ENCODE measurements around the gene MRPL37. TPM values are rescaled to one million over a fixed set of nuclear protein-coding genes. Genes with fewer than 3 reads are reported as not detected.

The MRPL37 gene
- polyA plus RNA-seq, 2 of the 4 experiments (the other 2 are of a cell fraction) = 16.2 to 68.9 TPM

DNA sequence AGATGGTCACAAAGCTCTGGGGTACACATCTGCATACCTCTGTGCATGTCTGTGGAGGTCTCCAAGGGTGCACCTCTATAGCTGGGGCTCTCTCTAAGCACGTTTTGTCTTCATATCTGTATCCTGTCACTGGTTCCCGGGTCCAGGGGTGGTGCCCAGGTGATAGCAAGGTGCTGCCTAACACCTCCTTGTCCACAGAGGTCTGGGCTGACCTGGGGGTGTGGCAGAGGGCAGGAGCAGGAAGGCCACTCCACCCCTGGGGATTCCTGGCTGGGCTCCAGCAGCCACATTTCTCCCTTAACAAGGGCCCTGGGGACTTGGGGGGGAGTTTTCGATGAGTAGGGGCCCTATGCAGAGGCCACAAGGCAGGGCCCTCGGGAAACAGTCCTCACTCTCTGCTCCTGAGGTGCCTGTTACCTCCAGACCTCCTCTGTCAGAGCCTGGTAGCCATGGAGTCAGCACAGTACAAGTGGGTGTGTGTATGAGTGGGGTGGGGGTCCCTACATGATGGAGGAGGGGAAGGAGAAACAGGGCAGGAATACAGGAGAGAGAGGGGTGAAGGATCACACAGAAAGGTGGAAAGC is 40.1 kb upstream of the MRPL37 start:
- no peak for FAIRE-seq
- ChIA-PET CTCF (no interaction called here), POLR2A (no interaction called here)
- Histone ChIP-seq H3K4me2 (no peak overlapping the region), H3K9me3 (no peaks in the 10 kb centered on the region), H3K4me1 (peaks cover 14% of the 10 kb centered on the region), H3K27ac (peak overlapping the region in 1 of 2 experiments; percentile 65; a peak in 2 of 6 replicates), H3K4me3 (no peak overlapping the region)
- no peak for DNase-seq (ENCODE audit: low read depth in 1 of 2, low spot score in 1 of 2)
- 0 out of 6 replicates have a peak, but pooled peaks of 1 of the 2 experiments have one; percentile 22 for ATAC-seq
- TF ChIP-seq HOXB13 (CRISPR knock-in tag; IDR thresholded peaks at IDR 0.05; ENCODE audit: low read depth) = no peak
- no peak for TF ChIP-seq CBX8 (IDR thresholded peaks at IDR 0.05)
- no peak for TF ChIP-seq CEBPB (IDR thresholded peaks at IDR 0.05)
- no peak for TF ChIP-seq POLR2A (IDR thresholded peaks at IDR 0.05; ENCODE audit: low read length)
- TF ChIP-seq ZFP36 (IDR thresholded peaks at IDR 0.05; ENCODE audit: borderline replicate concordance, partially characterized antibody) = no peak
- TF ChIP-seq HOXA7 (CRISPR knock-in tag; IDR thresholded peaks at IDR 0.05) = no peak
- no peak for TF ChIP-seq HOXB5 (CRISPR knock-in tag; IDR thresholded peaks at IDR 0.05)
- TF ChIP-seq ZNF302 (CRISPR knock-in tag; IDR thresholded peaks at IDR 0.05) = no peak
- no peak for TF ChIP-seq FOSL2 (IDR thresholded peaks at IDR 0.05)
- no peak for TF ChIP-seq FOSL2 (CRISPR knock-in tag; IDR thresholded peaks at IDR 0.05)
- TF ChIP-seq ZSCAN20 (CRISPR knock-in tag; IDR thresholded peaks at IDR 0.05) = no peak
- no peak for TF ChIP-seq SREBF2 (IDR thresholded peaks at IDR 0.05)
- no peak for TF ChIP-seq RCOR1 (IDR thresholded peaks at IDR 0.05; ENCODE audit: low read depth, low read length)
- TF ChIP-seq BHLHE40 (IDR thresholded peaks at IDR 0.05; ENCODE audit: low read depth, low read length) = no peak
- TF ChIP-seq, protein P1, sequence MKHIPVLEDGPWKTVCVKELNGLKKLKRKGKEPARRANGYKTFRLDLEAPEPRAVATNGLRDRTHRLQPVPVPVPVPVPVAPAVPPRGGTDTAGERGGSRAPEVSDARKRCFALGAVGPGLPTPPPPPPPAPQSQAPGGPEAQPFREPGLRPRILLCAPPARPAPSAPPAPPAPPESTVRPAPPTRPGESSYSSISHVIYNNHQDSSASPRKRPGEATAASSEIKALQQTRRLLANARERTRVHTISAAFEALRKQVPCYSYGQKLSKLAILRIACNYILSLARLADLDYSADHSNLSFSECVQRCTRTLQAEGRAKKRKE (CRISPR knock-in tag; IDR thresholded peaks at IDR 0.05; ENCODE audit: low read depth) = no peak
- no peak for TF ChIP-seq KDM1A (IDR thresholded peaks at IDR 0.05; ENCODE audit: low read depth)
- no peak for TF ChIP-seq MAFK (IDR thresholded peaks at IDR 0.05; ENCODE audit: partially characterized antibody)
- no peak for TF ChIP-seq TP53 (CRISPR knock-in tag; IDR thresholded peaks at IDR 0.05)
- TF ChIP-seq JUN (IDR thresholded peaks at IDR 0.05) = no peak
- TF ChIP-seq, protein P2, sequence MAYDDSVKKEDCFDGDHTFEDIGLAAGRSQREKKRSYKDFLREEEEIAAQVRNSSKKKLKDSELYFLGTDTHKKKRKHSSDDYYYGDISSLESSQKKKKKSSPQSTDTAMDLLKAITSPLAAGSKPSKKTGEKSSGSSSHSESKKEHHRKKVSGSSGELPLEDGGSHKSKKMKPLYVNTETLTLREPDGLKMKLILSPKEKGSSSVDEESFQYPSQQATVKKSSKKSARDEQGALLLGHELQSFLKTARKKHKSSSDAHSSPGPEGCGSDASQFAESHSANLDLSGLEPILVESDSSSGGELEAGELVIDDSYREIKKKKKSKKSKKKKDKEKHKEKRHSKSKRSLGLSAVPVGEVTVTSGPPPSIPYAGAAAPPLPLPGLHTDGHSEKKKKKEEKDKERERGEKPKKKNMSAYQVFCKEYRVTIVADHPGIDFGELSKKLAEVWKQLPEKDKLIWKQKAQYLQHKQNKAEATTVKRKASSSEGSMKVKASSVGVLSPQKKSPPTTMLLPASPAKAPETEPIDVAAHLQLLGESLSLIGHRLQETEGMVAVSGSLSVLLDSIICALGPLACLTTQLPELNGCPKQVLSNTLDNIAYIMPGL (CRISPR knock-in tag; IDR thresholded peaks at IDR 0.05; ENCODE audit: borderline replicate concordance) = no peak
- TF ChIP-seq RAD21 (conservative IDR thresholded peaks at IDR 0.05 in 1 of 2, IDR thresholded peaks at IDR 0.05 in 1 of 2) = no peak
- 19% methylated on average over 2 of the region's 4 CpGs for WGBS (ENCODE audit: missing lambda C conversion rate)

DNA sequence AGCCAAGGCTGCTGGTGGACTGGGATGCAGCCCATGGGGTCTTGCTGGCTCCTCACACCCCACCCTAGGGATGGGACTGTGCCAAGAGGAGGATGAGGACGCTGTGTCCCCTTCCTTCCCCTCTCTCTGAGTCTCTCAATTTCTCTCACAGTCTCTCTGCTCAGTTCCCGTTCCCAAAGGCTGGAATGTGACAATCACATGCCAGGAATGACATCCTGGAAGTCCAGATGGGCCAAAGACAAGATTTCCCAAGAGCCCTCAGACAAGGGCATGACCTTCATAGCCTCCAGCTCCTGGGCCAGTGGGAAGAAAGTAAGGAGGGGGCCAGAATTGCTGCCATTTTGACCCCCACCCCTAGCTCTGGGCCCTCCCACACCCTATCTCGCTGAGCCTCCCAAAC is 39.6 kb upstream of the MRPL37 start:
- no peak for TF ChIP-seq NFE2L2 (conservative IDR thresholded peaks at IDR 0.05; ENCODE audit: low read length)
- TF ChIP-seq SREBF2 (IDR thresholded peaks at IDR 0.05) = no peak
- TF ChIP-seq RNF2 (IDR thresholded peaks at IDR 0.05; ENCODE audit: borderline replicate concordance, low read depth) = no peak
- TF ChIP-seq GATA3 (IDR thresholded peaks at IDR 0.05; ENCODE audit: borderline replicate concordance) = no peak
- no peak for TF ChIP-seq MAFK (IDR thresholded peaks at IDR 0.05; ENCODE audit: partially characterized antibody)
- TF ChIP-seq EHMT2 (IDR thresholded peaks at IDR 0.05; ENCODE audit: low read depth) = no peak
- TF ChIP-seq, protein P3, sequence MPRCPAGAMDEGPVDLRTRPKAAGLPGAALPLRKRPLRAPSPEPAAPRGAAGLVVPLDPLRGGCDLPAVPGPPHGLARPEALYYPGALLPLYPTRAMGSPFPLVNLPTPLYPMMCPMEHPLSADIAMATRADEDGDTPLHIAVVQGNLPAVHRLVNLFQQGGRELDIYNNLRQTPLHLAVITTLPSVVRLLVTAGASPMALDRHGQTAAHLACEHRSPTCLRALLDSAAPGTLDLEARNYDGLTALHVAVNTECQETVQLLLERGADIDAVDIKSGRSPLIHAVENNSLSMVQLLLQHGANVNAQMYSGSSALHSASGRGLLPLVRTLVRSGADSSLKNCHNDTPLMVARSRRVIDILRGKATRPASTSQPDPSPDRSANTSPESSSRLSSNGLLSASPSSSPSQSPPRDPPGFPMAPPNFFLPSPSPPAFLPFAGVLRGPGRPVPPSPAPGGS (IDR thresholded peaks at IDR 0.05) = no peak
- TF ChIP-seq, protein P4, sequence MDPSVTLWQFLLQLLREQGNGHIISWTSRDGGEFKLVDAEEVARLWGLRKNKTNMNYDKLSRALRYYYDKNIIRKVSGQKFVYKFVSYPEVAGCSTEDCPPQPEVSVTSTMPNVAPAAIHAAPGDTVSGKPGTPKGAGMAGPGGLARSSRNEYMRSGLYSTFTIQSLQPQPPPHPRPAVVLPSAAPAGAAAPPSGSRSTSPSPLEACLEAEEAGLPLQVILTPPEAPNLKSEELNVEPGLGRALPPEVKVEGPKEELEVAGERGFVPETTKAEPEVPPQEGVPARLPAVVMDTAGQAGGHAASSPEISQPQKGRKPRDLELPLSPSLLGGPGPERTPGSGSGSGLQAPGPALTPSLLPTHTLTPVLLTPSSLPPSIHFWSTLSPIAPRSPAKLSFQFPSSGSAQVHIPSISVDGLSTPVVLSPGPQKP (IDR thresholded peaks at IDR 0.05; ENCODE audit: low read depth, low read length) = no peak
- TF ChIP-seq TP53 (CRISPR knock-in tag; IDR thresholded peaks at IDR 0.05) = no peak
- no peak for TF ChIP-seq BHLHE40 (IDR thresholded peaks at IDR 0.05; ENCODE audit: low read depth, low read length)
- TF ChIP-seq CEBPB (IDR thresholded peaks at IDR 0.05) = no peak
- TF ChIP-seq ZNF302 (CRISPR knock-in tag; IDR thresholded peaks at IDR 0.05) = no peak
- TF ChIP-seq NPAS2 (CRISPR knock-in tag; IDR thresholded peaks at IDR 0.05; ENCODE audit: borderline replicate concordance) = no peak
- TF ChIP-seq HOXB13 (CRISPR knock-in tag; IDR thresholded peaks at IDR 0.05; ENCODE audit: low read depth) = no peak
- TF ChIP-seq PHF8 (IDR thresholded peaks at IDR 0.05; ENCODE audit: borderline replicate concordance, low read depth) = no peak
- TF ChIP-seq, protein P5, sequence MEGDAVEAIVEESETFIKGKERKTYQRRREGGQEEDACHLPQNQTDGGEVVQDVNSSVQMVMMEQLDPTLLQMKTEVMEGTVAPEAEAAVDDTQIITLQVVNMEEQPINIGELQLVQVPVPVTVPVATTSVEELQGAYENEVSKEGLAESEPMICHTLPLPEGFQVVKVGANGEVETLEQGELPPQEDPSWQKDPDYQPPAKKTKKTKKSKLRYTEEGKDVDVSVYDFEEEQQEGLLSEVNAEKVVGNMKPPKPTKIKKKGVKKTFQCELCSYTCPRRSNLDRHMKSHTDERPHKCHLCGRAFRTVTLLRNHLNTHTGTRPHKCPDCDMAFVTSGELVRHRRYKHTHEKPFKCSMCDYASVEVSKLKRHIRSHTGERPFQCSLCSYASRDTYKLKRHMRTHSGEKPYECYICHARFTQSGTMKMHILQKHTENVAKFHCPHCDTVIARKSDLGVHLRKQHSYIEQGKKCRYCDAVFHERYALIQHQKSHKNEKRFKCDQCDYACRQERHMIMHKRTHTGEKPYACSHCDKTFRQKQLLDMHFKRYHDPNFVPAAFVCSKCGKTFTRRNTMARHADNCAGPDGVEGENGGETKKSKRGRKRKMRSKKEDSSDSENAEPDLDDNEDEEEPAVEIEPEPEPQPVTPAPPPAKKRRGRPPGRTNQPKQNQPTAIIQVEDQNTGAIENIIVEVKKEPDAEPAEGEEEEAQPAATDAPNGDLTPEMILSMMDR (IDR thresholded peaks at IDR 0.05) = no peak
- TF ChIP-seq HDAC2 (IDR thresholded peaks at IDR 0.05) = no peak
- TF ChIP-seq, protein P6, sequence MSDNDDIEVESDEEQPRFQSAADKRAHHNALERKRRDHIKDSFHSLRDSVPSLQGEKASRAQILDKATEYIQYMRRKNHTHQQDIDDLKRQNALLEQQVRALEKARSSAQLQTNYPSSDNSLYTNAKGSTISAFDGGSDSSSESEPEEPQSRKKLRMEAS (IDR thresholded peaks at IDR 0.05) = no peak
- no peak overlapping the region for H3K4me2 ChIP-seq
- WGBS (ENCODE audit: missing lambda C conversion rate) = 52% methylated on average over 3 of the region's 3 CpGs
- ChIA-PET CTCF (interaction anchor here (0.7 kb wide), 1 partner anchor 329 kb away, joined by 3 read pairs; no protein-coding TSS in a partner anchor), POLR2A (no interaction called here)
- no peak overlapping the region for H3K4me3 ChIP-seq
- no peak for ATAC-seq
- no peak for DNase-seq (ENCODE audit: low read depth in 1 of 2, low spot score in 1 of 2)
- no peak for FAIRE-seq
- peaks cover 14% of the 10 kb centered on the region for H3K4me1 ChIP-seq
- 0 out of 6 replicates have a peak overlapping the region, but pooled peaks of 1 of the 2 experiments have one; percentile 65 for H3K27ac ChIP-seq
- no peaks in the 10 kb centered on the region for H3K9me3 ChIP-seq
